Activated CD4-positive, alpha-beta T cell treated with anti-CD3 and anti-CD28 coated beads for 4 hours (primary cell): ENCODE data around the gene ADRB2.
"Not testable (repeated sequence)": the region's sequence is repeated elsewhere in the genome, so short reads cannot be mapped to it uniquely, and the experiment has no call there.

ENCODE experiments used
- DNase-seq, 2 donors: peaks; one replicate each; pipeline ENCODE4 v3.0.0-alpha.2; 2020

The ADRB2 gene

GRCh38 chr5:148826053-148826738, at the start of gene ADRB2:
ADRB2 (plus strand) TSS chr5:148826611; CDS start chr5:148826832, 221 bp downstream.
- peak; percentile 82 to 84 for DNase-seq

DNA sequence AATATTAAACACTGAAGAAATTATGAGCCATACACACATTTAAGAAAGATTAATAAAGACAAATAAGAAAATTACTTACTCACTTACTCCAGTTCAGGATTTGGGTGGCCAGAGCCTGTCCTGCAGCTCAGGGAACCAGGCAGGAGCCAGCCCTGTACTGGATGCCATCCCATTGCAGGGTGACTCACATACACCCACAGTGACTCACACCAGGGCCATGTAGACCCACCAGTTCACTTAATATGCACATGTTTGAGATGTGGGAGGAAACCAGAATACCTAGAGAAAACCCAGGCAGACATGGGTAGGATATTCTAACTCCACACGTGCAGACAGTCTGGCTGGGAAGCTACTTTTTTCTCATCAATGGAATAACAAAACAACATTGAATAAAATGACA, 49.6 kb upstream of the ADRB2 start:
- peak in 1 of 2 donors; percentile 8 for DNase-seq

GRCh38 chr5:148778882-148779281, 47.5 kb upstream of the ADRB2 start:
- DNase-seq = no peak

DNA sequence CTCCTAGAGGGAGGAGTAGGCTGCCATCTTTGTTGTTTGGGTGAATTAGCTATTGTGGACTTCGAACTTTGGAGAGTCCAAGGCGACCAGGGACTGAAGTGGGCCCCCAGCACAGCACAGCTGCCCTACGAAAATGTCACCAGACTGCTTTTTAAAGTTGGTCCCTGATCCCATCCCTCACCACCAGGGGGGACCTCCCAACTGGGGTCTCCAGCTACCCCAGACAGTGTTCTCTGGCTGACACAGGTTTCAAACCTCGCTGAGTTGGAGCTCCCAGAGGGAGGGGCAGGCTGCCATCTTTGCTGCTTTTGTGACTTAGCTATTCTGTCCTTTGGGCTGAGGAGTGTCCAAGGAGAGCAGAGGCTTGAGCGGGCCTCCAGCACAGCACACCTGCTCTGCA, 45.7 kb upstream of the ADRB2 start:
- DNase-seq = no peak

DNA sequence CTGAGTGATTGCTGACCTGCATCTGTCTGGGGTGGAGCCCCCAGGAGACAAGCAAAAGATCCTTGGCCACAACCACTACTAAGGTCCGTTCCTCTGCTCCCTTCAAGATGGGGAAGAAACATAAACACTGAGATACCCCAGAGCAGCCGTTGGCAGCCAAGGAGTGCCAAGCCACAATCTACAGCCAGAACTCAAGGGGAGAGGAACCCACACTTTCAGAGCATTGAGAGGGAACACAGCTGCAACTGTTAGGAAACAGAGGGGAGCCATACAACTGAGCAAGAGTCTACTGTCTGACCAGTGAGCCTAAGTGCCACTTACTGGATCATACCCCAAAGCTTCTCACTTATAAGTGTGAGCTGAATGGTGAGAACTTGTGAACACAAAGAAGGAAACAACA, 44.6 kb upstream of the ADRB2 start:
- no peak for DNase-seq

GRCh38 chr5:148785223-148785622, 41.2 kb upstream of the ADRB2 start:
- no peak for DNase-seq

DNA sequence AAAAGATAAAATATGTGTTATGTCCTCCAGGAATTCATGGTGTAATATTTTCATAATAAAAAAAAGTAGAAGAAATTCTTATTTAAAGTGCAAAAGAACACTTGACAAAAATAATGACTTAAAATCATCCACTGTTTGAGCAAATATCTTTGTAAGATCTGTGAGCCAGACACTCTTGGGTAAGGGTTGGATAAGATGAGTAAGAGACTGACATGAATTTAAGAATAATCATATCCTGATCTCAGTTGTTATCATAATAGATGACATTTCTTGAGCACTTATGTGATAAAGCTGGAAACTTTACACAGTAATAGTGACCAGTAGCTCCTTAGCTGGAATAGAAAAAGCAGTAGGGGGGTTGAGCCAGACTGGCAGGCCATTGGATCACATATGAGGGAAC, 40.0 kb upstream of the ADRB2 start:
- no peak for DNase-seq

DNA sequence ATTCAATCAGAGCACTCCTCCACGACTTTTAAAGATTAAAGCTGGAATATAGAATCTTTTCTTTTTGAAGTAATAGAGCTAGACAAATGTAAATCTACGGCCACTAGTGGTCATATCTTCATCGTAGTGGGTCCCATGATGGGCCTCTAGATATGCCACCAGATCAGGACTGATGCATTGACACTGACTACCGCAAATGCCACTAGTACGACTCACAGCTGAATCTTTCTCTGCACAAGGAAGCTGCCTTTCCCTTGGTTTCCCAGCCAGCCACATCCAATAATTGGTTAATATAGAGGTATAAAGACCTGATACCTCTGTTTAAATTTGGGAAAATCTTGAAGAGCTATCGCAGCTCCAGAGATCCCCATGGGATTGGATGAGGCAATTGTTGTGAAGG, 37.8 kb upstream of the ADRB2 start:
- no peak for DNase-seq

DNA sequence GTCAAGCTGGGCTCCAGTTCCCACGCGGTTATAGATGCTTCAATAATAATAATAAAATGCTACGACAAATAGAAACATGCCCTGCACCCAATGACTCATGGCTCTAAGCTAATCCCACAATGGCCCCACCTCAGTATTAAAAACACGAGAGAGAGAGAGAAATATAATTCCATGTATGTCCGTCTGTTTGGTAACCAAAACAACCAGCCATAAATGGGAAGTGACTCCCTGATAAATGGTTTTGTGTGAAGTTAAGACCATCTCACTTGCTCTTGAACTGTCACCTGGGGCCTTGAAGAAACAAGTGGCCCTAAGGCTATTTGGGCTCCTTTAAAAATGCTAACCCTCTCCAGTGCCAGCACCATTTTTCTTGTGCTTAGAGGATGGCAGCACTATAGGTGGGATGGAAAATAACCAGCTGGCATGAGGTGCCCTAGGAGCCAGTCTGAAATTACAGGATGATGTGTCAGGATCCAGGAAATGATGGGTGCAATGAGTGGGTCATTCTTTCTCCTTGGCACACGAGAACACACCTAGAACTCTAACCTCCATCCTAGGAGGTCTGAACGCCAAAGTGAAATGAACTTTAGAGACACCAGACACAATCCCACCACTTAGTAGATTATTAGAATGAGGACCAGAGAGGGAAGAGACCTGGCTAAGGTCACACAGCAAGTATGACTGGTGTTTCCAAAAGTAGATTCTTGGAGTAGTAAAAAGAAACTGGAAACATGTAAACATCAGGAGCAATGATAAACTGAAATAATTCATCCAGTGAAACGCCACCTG, 35.7 kb upstream of the ADRB2 start:
- no peak for DNase-seq

DNA sequence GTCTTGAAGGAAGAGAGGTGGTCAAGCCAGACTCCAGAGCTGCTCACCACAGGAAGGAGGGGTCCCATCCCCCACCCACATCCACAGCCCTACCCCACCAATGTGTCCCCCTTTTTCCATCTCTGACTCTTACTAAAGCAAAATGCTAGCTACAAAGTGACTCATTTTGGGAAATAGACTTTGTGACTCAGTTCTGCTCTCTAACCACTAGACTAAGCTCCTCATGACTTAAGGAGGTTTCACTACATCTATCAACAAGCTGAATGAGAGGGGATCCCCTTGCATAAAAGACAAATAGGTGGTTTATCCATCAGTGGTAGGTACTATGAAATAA, 35.1 kb upstream of the ADRB2 start:
- DNase-seq = no peak

DNA sequence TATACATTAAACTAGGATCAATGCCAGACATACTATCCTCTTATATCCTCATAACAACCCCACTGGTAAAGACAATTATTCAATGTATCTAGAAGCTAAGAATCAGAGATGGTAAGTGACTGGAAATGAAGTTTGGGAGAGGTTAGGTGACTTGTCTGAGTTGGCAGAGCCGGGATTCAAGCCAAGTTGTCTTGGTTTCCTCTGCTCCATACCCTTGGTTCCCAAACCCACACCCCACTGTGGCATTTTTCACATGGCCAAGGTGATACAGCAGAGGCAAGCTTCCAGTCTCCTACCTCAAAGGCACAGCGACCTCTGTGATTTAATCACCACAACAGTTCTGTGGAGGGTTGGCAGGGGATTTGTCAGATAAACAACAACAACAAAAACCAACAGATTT, 34.7 kb upstream of the ADRB2 start:
- no peak for DNase-seq

DNA sequence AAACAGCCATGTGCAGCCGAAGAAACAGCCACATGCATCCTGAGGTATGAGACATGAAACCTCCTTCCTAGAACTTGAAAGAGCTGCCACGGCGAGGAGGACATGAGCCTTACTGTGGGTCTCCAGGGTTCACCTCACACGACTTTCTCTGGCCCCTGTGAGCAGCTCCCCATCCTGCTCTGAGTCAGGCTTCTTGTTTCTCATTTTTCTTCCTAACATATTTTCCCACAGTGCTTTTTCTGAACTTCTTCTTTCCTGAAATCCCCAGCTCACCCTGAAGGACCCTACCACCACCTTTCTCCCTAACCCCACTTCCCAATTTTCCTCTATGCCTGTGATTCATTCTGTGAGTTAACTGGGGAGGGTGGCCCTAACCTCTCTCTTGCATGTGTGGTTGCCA, 33.7 kb upstream of the ADRB2 start:
- DNase-seq = no peak

DNA sequence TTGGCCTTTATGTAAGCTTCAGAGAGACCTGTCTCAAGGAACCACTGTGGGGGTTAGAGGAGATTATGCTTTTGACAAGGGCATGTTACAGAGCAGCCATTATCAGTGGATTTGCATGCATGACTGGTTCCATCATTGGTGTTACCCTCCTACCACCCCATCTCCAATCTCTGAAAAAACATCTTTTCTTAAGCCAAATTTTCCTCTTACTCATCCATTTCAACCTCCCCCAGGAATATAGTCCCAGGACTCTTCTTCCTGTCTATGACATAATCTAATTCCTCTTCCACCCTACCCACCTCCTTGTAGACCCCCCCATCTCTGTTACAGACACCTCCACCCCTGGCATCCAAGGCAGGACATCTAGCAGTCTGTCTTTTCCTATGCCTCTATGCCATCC, 33.1 kb upstream of the ADRB2 start:
- no peak for DNase-seq

DNA sequence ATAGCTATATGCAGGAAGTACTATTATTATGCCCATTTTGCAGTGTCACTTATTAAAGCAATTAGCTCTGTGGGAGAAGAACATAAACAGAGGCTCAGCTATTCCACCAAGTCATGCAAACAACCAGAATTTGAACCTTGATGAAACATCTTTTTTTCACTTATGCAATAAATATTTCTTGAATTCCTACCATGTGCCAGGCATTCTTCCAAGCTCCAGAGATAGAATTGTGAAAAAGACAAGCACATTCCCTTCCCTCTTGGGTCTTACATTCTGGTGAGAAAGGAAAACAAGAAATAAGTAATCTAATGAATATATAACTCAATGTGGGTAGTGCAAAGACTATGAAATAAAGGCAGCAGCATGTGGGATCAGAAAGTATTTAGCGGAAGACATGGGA, 32.1 kb upstream of the ADRB2 start:
- no peak for DNase-seq

- no peak for DNase-seq
Measured at GRCh38 chr5:148794729-148795561, 31.5 kb upstream of the ADRB2 start.

GRCh38 chr5:148796936-148797335, 29.5 kb upstream of the ADRB2 start:
- DNase-seq = no peak

DNA sequence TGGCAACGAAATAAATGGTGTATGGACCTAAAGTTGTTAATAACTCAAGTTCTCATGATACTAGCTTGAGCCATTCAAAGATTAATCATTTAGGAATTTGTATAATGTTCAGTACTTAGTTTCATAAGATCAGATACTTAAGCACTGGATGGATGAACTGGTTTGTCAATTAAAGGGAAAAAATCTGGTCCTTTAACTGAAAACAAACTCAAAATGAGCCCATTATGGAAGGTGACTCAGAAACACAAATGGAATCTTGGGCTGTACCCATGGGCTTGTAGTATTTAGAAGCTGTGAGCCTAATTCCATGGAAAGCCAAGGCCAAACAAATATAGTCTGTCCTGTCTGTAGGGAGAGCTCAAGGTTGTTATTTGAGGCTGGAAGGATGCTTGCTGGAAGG, 27.6 kb upstream of the ADRB2 start:
- DNase-seq = no peak

GRCh38 chr5:148799737-148800527, 26.5 kb upstream of the ADRB2 start:
- no peak for DNase-seq

DNA sequence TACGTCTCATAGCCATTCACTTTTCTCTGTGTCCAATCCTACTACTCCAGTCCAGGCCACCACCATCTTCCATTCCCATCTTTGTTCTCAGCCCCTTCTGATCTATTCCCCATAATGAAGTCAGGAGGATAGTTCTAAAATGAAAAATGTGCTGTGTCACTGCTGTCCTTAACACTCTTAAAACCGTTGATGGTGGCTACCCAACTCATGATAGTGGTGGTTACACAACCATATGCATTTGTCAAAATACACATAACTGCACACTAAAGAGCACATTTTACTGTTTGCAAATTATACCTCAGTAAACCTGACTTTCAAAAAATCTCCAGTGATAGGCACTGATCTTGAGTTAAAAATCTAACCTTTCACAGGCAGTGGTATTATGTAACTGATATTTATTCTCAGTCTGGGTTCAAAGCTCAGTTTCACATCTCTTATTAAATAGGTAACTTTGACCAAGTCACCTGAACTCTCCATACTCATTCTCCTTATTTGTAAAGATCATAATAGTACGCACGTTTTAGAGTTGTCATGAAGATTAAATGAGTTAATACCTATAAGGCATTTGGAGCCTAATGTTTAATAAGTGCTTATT, 24.6 kb upstream of the ADRB2 start:
- no peak for DNase-seq

DNA sequence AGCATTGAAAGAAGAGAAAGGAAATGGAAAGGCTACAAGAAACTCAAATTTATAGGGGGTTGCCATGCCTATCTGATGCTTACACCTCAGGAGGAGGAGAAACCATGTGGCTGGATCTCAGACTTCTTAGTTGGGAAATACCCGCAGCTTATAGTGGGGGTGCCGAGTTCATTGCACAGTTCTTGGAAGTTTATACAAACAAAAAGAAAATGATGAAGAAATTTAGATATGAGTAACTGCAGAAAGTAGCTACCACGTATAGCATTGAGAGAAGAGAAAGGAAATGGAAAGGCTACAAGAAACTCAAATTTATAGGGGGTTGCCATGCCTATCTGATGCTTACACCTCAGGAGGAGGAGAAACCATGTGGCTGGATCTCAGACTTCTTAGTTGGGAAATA, 23.0 kb upstream of the ADRB2 start:
- DNase-seq = not testable (repeated sequence)

DNA sequence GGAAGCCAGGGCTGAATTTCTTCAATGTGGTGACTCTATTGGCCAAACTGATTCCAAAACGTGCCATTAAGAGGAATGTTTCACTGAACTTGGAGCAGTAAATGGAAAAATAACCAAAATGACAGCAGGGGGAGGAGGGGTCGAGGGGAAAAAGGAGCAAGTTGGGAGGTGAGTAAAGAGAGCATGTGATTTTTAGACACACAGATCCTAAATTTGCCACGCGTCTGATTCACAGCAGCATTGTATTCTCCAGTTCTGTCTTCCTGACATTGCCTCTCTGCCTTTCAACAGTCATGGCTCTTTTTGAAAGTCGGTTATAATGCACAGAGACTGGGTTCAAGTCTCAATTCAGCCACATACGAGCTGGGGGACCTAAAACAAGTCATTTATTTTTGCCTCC, 22.0 kb upstream of the ADRB2 start:
- DNase-seq = no peak
